ENCODE measurements around the gene AFAP1L2.
A peak's percentile ranks its signal among the peaks of the same experiment; 100 is the strongest.

The AFAP1L2 gene

DNA sequence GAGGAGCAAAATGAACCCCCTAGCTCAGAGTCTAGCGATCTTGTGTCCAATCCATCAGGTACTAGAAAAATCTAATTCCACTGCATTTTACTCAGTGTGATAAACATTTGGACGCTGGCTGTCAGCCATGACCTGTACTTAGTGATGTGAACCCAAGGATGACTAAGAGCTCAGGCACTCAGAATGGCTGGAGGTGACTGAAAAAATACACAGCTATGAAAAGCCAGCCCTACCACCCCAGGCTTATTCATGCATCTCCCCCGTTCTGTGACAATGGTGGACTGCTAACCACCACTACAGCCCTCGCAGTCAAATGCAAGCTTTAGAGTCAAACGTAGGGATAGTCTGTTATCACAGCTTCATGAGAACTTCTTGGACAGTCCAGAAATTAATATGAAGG, 14.9 kb downstream of the AFAP1L2 start:
- no peak for DNase-seq

DNA sequence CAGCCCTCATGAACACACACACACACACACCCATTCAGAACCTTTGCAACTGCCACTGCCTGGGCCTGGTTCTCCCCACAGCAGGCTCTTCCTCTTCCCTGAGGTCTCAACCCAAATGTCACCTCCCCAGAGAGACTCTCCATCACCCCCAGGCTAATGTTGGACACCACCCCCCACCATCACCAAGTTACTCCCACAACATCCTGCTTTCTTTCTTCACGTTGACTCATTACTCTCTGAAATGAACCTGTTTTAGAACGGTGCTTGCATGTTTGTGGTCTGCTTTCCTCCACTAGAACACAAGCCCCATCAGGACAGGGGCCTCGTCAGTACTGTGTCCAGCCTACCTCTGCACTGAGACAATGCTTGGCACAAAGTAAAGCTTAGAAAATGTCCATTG, 16.0 kb downstream of the AFAP1L2 start:
- peak; percentile 53 for DNase-seq

DNA sequence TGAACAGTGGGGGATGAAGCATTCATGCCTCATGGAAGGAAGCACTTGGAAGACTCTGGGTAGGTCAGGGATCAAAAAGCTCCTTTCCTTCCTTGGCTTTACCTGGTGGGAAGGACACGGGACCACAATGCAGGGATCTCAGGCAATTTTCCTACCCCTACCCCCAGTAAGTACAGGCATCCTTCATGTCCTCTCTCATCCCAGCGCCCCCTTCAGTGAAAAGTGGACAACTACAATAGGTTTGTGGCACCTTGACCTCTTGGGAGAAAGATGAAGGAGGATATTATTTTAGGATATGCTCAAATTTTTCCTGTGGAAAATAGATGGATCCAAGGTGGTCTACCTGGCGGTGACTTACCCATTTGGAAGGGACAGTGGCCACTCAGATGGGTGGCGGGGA, 16.5 kb downstream of the AFAP1L2 start:
- no peak for DNase-seq

DNA sequence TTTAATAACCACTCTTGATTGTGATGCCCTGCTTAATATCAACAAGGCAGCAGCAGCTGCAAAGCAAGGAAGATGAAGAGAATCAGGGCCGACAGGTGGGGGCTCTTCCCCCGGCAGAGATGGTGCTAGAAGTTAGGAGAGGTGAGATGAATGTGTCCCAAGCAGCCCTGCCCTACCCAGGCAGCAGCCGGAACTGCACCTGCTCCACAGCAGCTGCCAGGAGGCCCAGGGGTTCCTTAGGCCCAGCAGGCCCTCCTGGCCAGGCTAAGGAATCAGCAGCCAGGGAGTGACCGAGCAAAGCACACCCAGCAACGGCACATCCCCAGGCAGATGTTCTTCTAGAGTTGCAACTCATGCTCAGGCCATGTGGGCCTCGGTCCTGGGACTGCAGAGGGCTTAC, 17.9 kb downstream of the AFAP1L2 start:
- no peak for DNase-seq

DNA sequence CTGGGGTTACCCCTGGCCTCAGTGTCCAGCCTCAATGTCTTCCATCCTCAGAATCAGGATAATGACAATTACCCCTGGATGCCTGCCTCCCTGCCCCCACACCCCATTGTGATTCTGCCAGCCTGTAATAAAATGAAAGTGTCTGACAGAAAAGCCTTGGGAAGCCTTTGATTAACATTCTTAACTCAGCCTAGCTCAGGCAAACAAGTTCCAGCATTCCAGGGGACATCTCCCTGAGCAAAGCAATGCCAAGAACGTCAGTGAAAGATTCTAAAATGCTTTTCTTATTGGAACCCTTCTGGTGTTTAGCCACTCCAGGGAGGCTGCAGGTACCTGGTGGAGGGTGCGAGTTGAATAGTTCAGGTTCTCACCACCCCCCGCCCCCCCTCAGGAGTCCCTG, 18.7 kb downstream of the AFAP1L2 start:
- DNase-seq, result no peak

DNA sequence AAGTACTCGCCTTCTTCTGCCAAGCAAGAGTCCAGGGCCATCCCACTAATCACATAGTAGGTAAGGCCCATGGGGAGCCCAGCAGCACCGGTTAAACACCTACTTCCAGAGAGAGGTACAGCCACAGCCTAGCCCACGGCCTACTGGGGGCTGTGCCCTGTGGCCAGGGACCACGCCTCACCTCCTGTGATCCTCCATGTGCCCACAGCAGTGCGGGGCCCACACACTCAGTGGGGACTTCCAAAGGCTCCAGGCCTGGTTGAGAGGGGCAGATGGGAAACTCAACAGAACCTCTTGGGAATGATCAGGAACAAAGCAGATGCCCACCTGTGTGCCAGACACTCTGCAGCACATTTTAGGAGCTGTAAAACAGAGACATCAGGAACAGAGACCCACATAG, 19.7 kb downstream of the AFAP1L2 start:
- no peak for DNase-seq

DNA sequence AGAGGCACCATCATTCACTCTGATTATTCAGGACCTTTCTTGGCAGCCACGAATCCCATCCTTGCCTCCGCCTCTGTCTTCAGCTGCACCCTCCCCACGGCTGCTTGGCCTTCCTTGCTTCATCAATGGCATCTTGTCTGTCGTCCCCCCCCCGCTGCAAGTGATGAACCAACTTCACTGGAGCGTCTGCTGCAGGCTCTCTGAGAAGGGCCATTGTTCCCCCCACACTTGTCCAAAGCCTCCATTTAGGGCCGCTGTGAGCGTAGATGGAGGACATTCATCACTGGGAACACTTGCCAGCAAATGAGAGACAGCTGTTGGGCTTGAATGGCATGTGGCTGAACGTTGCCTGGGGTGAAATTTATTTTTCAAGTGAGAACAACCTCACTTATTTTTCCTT, 20.1 kb downstream of the AFAP1L2 start:
- DNase-seq, result no peak

DNA sequence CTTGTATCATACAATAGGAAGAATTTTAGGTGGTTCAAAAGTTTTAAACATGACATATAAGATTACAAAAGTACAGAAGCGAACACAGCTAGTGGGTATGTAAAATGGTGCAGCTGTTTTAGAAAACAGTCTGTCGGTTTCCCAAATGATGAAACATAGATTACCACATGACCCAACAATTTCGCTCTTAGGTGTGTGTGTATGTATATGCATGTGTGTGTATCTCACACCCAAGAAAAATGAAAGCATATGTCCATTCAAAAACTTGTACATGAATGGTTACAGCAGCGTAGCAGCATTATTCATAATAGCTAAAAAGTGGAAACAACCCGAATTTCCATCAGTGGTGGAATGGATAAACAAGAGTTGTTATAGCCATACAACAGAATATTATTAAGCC, 23.5 kb downstream of the AFAP1L2 start:
- no peak for DNase-seq

DNA sequence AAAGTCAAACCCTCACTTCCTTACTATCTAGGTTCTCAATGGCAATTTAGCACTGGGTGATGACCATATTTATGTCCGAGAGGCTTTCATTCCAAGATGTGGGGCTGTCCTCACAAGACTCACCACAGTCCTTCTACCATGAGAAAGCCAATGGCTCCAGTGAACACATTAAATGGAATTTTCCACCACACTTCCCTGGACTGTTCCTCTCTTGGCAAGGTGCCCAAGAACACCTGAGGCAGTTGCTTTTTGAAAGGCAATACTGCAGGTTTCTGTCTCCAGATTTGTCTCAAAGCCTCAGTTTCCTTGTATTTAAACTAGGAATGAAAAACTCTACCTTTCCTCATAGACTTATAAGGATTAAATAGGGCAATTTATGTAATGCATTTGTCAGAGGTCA, 24.2 kb downstream of the AFAP1L2 start:
- DNase-seq, result no peak

DNA sequence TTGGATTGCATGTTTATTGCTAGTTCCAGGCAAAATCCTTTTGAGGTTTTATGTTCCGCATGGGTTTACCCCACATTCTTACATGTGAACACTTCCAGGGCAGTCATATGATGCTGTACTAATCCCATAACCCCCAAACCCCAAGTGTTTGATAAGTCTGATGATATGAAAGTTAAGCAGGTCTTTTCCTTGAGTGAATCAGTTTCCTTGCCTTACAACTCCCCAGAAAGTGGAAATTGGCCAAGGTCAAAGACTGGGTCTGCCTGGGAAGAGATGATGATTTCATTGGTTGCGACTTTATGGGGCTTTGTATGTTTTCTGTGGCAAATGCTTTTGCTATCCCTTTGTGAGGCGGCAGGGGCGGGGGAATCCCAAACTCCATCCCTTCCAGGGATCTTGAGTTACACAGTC, 24.7 kb downstream of the AFAP1L2 start:
- no peak for DNase-seq

DNA sequence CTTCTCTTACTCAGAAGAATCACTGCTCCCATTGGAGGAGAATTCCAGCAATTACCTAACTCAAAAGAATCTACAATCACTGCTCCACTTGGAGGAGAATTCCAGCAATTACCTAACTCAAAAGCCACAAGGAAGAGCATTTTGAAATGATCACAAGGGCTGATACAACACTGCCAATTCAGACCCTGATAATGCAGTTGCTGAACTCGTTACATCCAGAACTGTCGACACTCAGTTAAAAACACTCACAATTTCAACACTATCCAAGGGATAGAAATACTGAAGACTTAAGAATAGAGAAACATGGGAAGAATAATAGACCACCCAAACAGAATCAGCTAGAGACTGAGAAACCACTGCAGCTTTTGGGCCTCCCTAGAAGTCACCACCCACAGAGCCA, 27.8 kb downstream of the AFAP1L2 start:
- DNase-seq, result no peak

DNA sequence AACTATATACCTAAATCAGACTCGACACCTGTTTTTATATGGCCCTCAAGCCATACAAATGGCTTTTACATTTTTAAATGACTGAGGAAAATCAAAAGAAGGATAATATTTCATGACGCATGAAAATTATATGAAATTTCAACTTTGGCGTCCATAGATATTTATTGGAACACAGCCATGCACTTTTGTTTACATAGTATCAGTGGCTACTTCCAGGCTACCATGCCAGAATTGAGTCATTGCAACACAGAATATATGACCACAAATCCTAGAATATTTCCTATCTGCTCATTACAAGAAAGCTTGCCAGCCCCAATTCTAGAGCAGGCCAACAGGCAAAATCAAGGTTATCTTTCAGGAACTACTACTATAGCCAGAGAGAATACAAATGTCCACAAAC, 29.3 kb downstream of the AFAP1L2 start:
- no peak for DNase-seq

DNA sequence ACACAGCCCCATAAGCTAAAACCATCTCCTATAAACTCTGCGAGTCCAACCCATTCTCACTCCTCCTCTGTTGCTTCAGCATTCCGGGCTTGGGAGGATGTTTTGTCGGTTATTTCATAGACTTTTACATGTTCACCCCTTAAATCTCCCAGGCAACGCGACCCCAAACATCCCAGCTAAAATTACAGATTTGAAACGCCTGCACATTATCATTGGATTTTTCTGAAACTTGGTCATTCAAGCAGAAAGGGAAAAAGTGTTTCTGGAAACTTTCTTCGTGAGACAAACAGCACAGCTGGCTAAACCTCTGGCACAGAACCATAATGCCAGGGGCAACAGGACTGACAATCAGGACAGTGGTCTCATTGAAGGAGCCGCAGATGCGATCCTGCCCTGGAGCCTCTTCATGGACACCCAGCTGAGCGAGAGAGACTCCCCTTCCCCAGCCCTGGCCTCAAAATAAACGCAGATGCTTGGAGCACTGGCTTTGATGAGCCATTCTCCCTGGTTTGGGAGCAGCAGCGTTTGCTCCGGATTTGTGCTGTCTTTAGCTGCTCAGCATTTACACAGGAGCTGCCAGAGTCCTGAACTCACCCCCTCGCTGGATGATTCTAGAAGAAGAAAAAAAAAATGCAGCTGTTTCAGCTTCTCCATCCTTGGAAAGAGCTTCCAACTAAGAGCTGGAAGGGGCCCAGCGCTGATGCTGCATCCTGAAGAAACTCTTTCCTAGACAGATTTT, 30.1 kb downstream of the AFAP1L2 start:
- DNase-seq, result no peak

DNA sequence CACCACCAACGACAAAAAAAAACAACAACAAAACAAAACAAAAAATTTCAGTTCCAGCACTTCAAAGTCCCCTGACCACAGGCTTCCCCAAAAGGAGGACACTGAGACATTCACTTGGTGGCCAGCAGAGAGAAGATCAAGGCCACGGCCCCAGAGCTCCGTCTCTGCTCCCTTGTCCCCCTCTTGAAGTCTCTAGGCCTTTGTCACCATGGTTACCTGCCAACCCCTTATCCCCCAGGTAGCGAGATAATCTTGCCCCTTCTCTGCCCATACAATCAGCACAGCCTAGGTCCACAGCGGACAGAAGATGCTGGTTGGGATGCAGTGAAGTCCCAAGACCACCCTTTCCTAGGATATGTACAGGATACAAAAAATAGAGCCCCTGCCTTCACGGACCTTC, 30.7 kb downstream of the AFAP1L2 start:
- no peak for DNase-seq

DNA sequence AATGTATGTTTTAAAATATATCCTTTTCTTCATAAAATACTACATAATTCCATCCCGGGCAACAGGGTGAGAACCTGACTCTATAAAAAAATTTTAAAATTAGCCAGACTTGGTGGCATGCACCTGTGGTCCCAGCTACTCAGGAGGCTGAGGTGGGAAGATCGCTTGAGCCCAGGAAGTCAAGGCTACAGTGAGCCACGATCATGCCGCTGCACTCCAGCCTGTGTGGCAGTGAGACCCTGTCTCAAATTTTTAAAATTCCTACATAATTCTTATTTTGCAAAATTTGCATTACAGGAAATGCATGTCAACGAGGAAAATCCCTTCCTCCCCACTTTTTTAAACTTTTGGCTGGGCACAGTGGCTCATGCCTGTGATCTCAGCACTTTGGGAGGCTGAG, 31.3 kb downstream of the AFAP1L2 start:
- no peak for DNase-seq

DNA sequence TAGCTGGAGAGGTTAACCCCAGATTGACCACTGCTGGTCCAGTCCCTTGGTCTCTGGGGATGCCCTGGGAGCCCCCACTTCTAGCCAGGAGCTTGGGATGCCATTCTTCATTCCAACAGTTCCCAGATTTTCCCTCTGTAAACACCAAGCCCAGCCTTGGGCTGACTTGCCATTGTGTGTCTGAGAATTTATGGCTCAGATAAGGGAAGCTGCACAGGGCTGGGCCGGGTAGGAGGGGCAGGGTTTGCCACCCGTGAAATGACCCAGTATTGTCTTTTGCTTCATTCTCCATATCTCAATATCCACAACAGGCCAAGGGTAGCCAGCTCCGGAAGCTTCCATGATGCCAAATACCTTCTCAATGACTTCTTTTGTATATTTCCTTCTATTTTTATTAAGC, 32.1 kb downstream of the AFAP1L2 start:
- no peak for DNase-seq

DNA sequence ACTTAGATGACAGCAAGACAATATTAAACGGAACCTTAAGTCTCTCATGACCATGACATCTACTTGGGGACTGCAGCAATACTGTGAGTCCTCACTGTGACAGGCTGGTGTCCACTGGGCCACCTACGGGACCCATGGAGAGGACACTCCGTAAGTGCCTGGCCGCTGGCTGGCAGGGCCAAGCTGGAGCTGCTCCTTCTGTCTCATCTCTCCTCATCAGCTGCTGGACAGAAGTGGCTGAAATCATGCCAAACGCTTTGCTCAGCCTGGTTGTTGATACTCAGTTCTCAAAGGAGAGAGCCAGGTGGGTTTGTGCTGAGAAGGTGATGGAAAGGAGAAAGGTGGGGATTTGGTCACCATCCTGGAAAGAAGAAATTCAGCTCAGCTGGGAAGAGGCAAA, 33.3 kb downstream of the AFAP1L2 start:
- DNase-seq, result no peak

DNA sequence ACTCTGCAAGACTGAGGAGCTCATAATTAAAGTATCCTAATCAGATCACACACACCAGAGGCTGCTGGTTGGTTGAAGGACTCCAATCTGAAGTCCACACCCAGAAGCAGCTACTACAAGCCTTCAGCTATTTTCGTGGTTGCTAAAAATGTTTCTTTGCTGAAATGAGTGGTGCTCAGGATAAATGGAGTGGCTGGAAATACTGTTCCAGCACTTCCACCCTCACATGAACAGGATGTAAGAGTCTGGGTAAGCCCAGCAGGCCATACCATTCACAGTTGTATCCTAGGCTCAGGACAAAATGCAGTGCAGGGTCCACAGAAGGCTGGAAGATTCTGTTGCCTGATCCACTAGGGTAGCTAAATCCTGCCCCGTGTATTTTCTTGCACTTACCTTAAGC, 34.1 kb downstream of the AFAP1L2 start:
- no peak for DNase-seq

DNA sequence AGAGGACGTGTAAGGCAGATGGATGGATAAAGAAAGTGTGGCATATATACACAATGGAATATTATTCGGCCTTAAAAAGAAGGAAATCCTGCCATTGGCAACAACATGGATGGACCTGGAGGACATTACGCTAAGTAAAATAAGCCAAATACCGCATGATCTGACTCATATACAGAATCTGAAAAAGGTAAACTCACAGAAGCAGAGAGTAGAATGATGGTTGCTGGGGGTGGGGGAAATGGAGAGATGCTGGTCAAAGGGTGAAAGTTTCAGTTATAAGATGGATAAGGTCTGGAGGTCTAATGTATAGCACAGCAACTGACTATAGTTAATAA, 36.3 kb downstream of the AFAP1L2 start:
- DNase-seq, result no peak

DNA sequence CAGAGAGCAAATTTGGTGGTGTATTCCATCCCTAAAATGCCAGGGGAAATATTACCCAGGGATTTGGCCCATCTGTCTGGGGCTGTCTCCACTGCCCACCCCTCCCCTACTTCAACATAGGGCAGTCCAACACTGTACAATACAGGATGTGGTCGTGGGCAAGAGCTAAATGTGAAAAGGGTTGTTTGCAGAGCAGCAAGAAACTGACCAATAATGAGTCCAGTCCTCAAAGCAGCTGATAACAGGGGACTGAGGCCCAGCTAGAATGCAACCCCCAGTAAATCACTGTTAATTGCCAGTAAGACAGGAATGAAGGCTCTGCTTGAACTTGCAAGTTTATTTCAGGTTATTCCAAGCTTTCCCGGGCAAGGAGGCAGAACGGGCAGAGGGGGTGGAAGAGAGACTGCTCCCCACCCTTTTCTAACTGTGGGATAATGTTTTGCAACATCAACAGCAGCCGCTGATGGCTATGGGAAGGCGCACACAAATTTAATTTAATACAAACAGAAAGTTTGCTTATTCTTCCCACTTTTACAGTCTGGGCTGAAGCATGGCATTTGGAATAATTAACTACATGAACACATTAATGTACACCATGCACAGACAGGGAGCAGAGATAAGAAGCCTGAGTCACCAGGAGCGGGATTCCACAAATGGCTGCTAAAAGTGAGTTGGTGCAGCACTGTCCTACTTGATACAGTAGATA, 36.8 kb downstream of the AFAP1L2 start:
- DNase-seq, result no peak

DNA sequence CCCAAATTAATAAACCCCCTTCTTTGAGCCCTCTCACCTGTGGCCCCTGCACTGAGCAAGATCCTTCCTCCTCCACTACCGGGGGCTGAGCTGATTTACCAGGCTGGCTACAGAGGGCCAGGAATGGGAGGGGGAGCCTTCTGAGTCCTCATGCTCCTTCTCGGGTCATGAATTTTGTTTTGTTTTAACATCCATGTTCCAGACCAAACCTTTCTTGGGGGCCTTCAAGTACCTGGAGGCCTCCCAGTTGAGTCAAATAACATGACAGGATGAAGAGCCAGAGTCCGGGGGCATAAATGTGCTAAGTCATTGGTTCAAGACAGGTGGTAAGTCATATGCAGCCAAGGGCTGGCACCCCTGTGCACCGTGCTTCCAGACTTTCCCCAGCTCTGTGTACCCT, 39.6 kb downstream of the AFAP1L2 start:
- DNase-seq, result no peak

DNA sequence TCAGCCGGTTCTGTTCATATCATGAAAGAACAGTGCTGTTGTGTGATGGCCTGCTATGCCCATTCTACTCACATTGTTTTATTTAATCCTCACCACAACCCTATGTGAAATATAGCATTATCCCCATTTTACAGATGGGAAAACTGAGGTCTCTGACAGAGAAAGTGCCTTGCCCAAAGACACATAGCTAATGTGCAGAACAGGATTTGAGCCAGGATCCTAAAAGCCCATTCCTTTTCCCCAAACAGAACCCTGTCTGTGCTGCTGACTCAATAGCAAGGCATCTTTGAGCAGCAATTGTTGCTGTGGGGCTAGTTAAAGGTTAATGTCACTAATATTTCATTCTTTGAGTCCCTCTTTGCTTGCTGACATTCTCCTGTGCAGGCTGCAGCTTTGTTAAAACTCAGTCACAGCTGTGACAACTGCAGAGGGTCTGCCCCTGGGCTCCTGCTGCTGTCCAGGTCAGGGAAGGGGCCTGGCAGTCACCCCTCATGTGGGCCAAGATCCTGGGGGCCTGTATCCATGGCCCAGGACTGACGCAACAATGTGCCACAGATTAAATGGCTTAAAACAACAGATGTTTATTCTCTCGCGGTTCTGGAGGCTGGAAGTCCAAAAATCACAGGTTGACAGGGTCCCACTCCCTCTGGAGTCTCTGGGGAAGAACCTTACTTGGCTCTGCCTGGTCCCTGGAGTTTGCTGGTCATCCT, 40.4 kb downstream of the AFAP1L2 start:
- no peak for DNase-seq

DNA sequence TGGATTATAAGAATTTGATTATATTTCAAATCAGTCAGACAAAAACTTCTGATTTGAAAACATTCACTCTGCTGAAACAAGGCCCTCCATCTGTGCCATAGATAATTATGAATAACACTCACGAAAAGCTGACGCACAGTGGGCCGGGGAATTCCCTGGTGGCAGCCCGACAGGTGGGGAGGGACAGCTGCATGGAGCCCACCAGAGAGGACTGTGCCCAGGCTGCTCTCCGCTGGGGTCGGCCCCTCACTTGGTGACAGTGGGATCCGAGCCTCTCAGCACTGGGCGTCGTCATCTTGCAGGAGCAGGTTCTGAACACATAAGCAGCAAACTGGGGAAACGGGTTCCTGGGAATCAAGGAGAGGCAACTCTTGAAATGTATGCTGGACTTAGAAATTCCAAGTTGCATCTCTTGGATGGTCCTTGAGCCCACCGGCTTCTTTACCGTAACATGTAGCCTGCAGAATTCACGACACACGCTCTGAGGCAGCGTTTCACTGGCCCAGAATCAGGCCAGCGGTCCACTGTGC, 41.4 kb downstream of the AFAP1L2 start:
- no peak for DNase-seq

DNA sequence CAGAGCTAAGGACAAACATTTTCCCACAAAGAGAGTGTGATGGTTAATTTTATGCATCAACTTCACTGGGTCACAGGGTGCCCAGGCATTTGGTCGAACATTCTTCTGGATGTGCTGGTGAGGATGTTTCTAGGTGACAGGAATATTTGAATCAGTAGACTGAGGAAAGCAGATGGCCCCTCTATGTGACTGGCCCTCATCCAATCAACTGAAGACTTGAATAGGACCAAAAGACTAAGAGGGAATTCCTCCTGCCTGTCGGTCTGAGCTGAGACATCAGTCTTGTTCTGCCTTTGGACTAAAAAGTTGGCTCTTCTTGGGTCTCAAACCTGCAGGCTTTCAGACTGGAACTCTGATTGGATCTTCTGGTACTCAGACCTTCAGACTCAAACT, 44.4 kb downstream of the AFAP1L2 start:
- DNase-seq, result no peak

Data from activated CD4-positive, alpha-beta T cell treated with anti-CD3 and anti-CD28 coated beads, Interleukin-2, Interleukin-6, amounts not matched to agents 100 ng/mL and 50 ng/mL, durations not matched to agents 16 hours and 8 hours (primary cell).